Peyer's patch (tissue), 4 donors: ENCODE results near the gene SLC9A1. TPM values are rescaled to one million over a fixed set of nuclear protein-coding genes. Genes with fewer than 3 reads are reported as not detected.
A peak's percentile ranks its signal among the peaks of the same experiment; 100 is the strongest.

Experiments
- DNase-seq, 3 donors: peaks; one replicate each; pipeline ENCODE4 v3.0.0-alpha.2; 2017 to 2019
- H3K27ac ChIP-seq, 4 donors: fragments of 200-600 bp; sonication (generic); one replicate each; pipeline ENCODE4 v1.5.1; 2016 to 2019
- H3K27me3 ChIP-seq, 2 donors: fragments of 200-600 bp; sonication (generic); one replicate each; pipeline ENCODE4 v1.5.1; 2019
- H3K36me3 ChIP-seq, 3 donors: fragments of 200-600 bp; sonication (generic); one replicate each; pipeline ENCODE4 v1.5.1; 2016 to 2019
- H3K4me1 ChIP-seq, 4 donors: fragments of 200-600 bp; sonication (generic); one replicate each; pipeline ENCODE4 v1.5.1; 2016 to 2019
- H3K4me3 ChIP-seq, 4 donors: fragments of 200-600 bp; sonication (generic); 1 replicate in 3 of 4; 2 replicates in 1 of 4; pipeline ENCODE4 v1.5.1; 2016 to 2019; ENCODE audit warnings: mild to moderate bottlenecking in 1 of 4
- H3K9me3 ChIP-seq, 4 donors: fragments of 200-600 bp; sonication (generic); one replicate each; pipeline ENCODE4 v1.5.1; 2016 to 2019; ENCODE audit warnings: mild to moderate bottlenecking in 1 of 4
- CTCF ChIP-seq, 6 experiments: fragments of 450-650 bp in 4 of 6; fragments of 200-600 bp in 2 of 6; sonication (generic) in 1 of 6; IDR thresholded peaks; one replicate each; pipeline ENCODE4 v1.5.1; 2017 to 2019; ENCODE audit warnings: antibody characterized with exemption in 6 of 6, mild to moderate bottlenecking in 3 of 6, moderate library complexity in 1 of 6
- POLR2A ChIP-seq, 2 donors: fragments of 450-650 bp; IDR thresholded peaks; one replicate each; pipeline ENCODE4 v1.5.1; 2017; ENCODE audit warnings: antibody characterized with exemption in 2 of 2, mild to moderate bottlenecking in 2 of 2, moderate library complexity in 2 of 2
- total RNA-seq, 4 donors: library from RNA; depleted of rRNA; stranded (reverse); fragments of >200 nt; gene quantifications; one replicate each; pipeline ENCODE4 v1.1.0, GENCODE V29; 2016

The SLC9A1 gene
- total RNA-seq, 4 donors from 2014 or later, result 5.8 to 68.3 (median 48.2) TPM

- TF ChIP-seq CTCF (IDR thresholded peaks at IDR 0.05), result peak; percentile 94 to 98 (median 98)
- TF ChIP-seq POLR2A (IDR thresholded peaks at IDR 0.05), result no peak
- H3K9me3 ChIP-seq, result no peaks in the 10 kb centered on the region
- H3K36me3 ChIP-seq, result peaks cover 0 to 45% (median 0%) of the 10 kb centered on the region in 3 donors
Observed at GRCh38 chr1:27102707-27103468, 52.0 kb downstream of the SLC9A1 start.

GRCh38 chr1:27102134-27102706, 52.7 kb downstream of the SLC9A1 start:
- Histone ChIP-seq H3K4me3 (no peak overlapping the region), H3K9me3 (no peaks in the 10 kb centered on the region), H3K36me3 (peaks cover 0 to 45% (median 0%) of the 10 kb centered on the region in 3 donors), H3K27me3 (no peaks in the 10 kb centered on the region), H3K27ac (no peak overlapping the region), H3K4me1 (peaks cover 0 to 10% (median 4%) of the 10 kb centered on the region in 4 donors)
- TF ChIP-seq POLR2A (IDR thresholded peaks at IDR 0.05) (no peak), CTCF (IDR thresholded peaks at IDR 0.05) (no peak)
- no peak for DNase-seq

More at GRCh38 chr1:27102707-27103468, 52.0 kb downstream of the SLC9A1 start:
- peak; percentile 79 to 89 (median 88) for DNase-seq
- no peak overlapping the region for H3K27ac ChIP-seq
- H3K4me1 ChIP-seq, result peaks cover 0 to 10% (median 4%) of the 10 kb centered on the region in 4 donors
- no peaks in the 10 kb centered on the region for H3K27me3 ChIP-seq
- H3K4me3 ChIP-seq, result no peak overlapping the region

GRCh38 chr1:27101696-27102095, 53.2 kb downstream of the SLC9A1 start:
- Histone ChIP-seq H3K4me3 (no peak overlapping the region), H3K36me3 (peaks cover 0 to 45% (median 0%) of the 10 kb centered on the region in 3 donors), H3K4me1 (peaks cover 0 to 8% (median 3%) of the 10 kb centered on the region in 4 donors)

GRCh38 chr1:27101054-27101491, 53.9 kb downstream of the SLC9A1 start:
- no peak overlapping the region for H3K4me3 ChIP-seq
- peaks cover 0 to 44% (median 0%) of the 10 kb centered on the region in 3 donors for H3K36me3 ChIP-seq
- H3K4me1 ChIP-seq, result peaks cover 0 to 8% (median 2%) of the 10 kb centered on the region in 4 donors
- no peaks in the 10 kb centered on the region for H3K9me3 ChIP-seq
- TF ChIP-seq CTCF (IDR thresholded peaks at IDR 0.05) (no peak), POLR2A (IDR thresholded peaks at IDR 0.05) (no peak)
- H3K27me3 ChIP-seq, result no peaks in the 10 kb centered on the region
- DNase-seq, result no peak
- H3K27ac ChIP-seq, result no peak overlapping the region

More at GRCh38 chr1:27101696-27102095, 53.2 kb downstream of the SLC9A1 start:
- no peak for DNase-seq
- Histone ChIP-seq H3K27ac (no peak overlapping the region), H3K27me3 (no peaks in the 10 kb centered on the region), H3K9me3 (no peaks in the 10 kb centered on the region)
- TF ChIP-seq CTCF (IDR thresholded peaks at IDR 0.05) (no peak), POLR2A (IDR thresholded peaks at IDR 0.05) (no peak)

- no peaks in the 10 kb centered on the region for H3K9me3 ChIP-seq
- TF ChIP-seq POLR2A (IDR thresholded peaks at IDR 0.05), result no peak
- peaks cover 0 to 38% (median 0%) of the 10 kb centered on the region in 3 donors for H3K36me3 ChIP-seq
- peaks cover 0 to 8% (median 2%) of the 10 kb centered on the region in 4 donors for H3K4me1 ChIP-seq
- no peak for DNase-seq
- no peak overlapping the region for H3K4me3 ChIP-seq
- peak overlapping the region; percentile 31 to 61 (median 51) for H3K27ac ChIP-seq
- H3K27me3 ChIP-seq, result no peaks in the 10 kb centered on the region
Observed at GRCh38 chr1:27100335-27101053, 54.4 kb downstream of the SLC9A1 start.
